Activated T-cell treated with anti-CD3 and anti-CD28 coated beads, Interleukin-2, amount 50 U/mL, for 48 hours (primary cell): ENCODE data around the gene IARS2.
"Not testable (repeated sequence)": the region's sequence is repeated elsewhere in the genome, so short reads cannot be mapped to it uniquely, and the experiment has no call there.

Source experiments
- DNase-seq, 2 experiments: peaks; one replicate each; pipeline ENCODE4 v3.0.0-alpha.2; 2020

Gene IARS2

DNA sequence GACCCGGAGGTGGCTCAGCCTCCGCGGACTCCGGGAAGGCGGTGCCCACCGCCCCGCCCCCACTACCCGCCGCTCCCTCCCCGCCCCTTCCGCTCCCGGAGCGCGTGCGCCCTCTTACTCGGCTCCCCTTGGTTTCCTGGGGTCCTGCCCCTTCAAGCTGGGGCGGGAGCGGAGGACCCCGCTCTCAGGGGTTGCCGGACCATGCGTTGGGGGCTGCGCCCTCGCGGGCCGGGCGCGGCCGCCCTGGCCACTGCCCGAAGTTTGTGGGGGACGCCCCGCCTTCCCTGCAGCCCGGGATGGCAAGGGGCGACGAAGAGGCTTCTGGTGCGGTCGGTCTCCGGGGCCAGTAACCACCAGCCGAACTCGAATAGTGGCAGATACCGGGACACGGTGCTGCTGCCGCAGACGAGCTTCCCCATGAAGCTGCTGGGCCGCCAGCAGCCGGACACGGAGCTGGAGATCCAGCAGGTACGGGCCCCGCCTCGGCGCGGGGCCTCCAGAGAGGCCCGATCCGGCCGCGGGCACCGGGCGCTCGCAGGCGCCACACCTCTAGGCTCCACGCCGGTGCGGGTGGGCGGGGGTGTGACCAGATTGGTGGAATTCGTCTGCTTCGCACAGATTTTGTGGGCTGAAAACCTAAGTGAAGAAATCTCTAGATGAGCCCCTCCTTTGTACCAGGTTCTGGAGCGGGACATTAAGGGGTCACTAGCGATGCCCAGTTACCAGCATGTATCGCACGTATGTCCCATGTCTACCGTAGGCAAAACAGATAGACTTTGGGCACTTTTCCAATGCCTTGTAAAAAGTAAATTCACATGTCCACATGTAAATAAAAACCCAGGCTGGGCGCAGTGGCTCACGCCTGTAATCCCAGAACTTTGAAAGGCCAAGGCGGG lies at the start of gene IARS2:
TSS of gene IARS2 (plus strand) at position 117 of the 896 bp plus-strand sequence. CDS start at position 202, 85 bp downstream.
- DNase-seq = peak; percentile 92 to 94

GRCh38 chr1:220044678-220045355 lies 49.1 kb upstream of the IARS2 start:
- no peak for DNase-seq

- no peak for DNase-seq
Measured at GRCh38 chr1:220045356-220046051, 48.4 kb upstream of the IARS2 start.

DNA sequence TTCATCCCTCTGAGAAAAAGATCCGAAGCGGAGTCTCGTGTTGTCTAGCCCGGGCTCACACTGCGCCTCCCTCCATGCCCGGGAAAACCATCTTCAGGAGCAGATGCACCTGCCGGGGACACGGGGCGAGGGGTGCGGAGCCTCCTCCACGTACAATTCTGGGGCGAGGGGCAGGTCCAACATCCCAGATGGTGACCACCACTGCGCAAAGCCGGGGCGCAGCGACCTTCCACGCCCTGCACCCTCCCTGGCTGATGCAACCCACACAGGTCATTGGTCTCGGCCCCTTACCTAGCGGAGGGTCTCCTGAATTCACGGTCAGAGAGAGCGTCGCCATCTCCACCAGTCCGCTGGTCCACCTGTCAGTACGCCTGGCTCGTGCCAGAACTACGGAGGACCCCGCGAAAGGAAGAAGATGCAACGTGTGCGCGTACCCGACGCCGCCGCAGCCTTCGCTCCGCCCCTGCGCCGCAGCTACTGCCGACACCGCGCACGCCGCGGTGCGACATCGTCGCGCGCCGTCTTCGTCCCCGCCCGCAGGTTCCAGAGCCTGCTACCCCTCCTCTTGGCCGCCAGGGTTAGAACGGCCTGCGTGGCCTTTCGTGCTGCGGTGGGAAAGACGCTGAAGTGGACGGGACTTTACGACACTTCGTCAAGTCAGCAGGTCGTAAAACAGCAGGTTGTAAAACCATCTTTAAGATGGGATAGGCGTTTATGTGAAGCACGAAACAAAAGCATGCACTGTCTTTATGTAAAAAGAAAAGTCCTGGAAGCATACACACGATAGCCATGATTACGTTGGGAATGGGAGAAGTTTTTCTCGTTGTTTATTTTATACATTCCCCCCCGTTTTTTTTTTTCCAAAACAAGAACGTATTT lies 47.6 kb upstream of the IARS2 start, which contains the start of gene EPRS1:
TSS of gene EPRS1 (minus strand) at position 454 of the 879 bp plus-strand sequence. CDS start at position 337, 117 bp downstream.
- DNase-seq = peak; percentile 91 to 95

- DNase-seq = no peak
Measured at GRCh38 chr1:220056374-220056773, 37.6 kb upstream of the IARS2 start.

DNA sequence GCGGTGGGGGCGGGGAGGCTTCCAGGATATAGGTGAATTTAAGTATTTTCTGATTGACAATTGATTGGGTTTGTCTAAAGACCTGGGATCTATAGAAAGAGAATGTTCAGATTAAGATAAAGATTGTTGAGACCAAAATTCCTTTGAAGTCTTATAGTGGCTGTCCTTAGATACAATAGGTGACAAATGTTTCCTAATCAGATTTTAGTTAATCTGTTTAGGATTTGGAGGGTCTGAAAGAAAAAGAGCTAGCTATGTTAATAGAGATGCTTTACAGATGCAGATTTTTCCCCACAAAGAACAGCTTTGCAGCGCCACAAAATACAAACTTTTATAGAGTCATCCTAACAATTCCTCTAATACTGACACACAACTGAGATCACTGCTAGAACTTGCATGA lies 33.1 kb upstream of the IARS2 start:
- no peak for DNase-seq

DNA sequence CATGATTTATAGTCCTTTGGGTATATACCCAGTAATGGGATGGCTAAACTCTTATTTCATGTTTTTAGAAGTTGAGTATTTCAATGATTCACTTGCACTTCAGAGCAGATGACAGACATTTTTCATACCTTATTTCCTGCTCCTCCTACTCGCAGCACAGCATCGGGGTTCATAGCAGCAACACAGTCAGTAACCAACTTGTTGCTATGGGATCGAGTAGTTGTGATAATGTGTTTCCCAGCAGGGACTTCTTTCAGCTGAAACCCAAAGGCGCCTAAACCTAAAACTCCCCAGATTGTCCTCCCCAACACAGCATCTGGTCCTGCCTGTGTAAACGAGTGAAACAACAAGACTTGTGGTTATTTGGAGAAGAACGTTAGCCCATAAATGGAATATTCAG lies 31.3 kb upstream of the IARS2 start:
- no peak for DNase-seq

GRCh38 chr1:220067269-220068204 lies 26.4 kb upstream of the IARS2 start:
- DNase-seq = no peak

- DNase-seq = no peak
Measured at GRCh38 chr1:220076861-220077762, 16.8 kb upstream of the IARS2 start.

DNA sequence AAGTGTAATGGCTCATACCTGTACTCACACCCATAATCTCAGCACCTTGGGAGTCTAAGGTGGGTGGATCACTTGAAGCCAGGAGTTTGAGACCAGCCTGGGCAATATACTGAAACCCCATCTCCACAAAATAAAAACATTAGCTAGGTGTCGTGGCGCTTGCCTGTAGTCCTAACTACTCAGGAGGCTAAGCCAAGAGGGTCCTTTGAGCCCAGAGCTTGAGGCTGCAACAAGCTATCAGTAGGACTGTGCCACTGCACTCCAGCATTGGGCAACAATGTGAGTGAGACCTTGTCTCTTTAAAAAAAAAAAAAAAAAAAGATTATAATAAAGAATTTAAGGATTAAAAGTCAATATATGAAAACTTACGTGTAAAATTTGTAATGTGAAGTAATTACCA lies 16.0 kb upstream of the IARS2 start:
- DNase-seq = no peak

- no peak for DNase-seq
Measured at GRCh38 chr1:220084460-220084859, 9.5 kb upstream of the IARS2 start.

GRCh38 chr1:220086261-220086686 lies 7.7 kb upstream of the IARS2 start:
- not testable (repeated sequence) for DNase-seq

GRCh38 chr1:220089650-220090556 lies 4.0 kb upstream of the IARS2 start, which contains the start of gene BPNT1:
Gene BPNT1, minus strand, starts transcription at chr1:220089788. Its CDS starts 9,942 bp downstream, at chr1:220079846.
- DNase-seq = peak; percentile 98 to 99

DNA sequence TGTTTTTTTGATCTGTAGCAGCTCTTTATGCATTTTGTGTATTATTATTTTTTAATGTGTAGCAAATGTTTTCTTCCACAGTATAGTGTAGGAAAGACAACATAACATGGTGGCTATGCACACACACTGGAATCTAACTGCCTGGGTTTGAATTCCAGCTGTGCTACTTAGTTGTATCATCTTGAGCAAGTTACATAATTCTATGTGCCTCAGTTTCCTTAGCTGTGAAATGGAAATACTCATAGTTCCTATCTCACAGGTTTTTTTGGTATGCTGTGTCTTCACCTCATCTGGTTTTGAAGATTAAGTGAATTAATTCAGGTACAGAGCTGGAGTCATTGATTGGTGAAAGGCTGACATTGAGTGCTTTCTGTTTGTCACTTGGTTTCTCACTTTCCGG lies 1.2 kb upstream of the IARS2 start:
- DNase-seq = no peak

- no peak for DNase-seq
Measured at GRCh38 chr1:220093361-220094015, 444 bp upstream of the IARS2 start.

DNA sequence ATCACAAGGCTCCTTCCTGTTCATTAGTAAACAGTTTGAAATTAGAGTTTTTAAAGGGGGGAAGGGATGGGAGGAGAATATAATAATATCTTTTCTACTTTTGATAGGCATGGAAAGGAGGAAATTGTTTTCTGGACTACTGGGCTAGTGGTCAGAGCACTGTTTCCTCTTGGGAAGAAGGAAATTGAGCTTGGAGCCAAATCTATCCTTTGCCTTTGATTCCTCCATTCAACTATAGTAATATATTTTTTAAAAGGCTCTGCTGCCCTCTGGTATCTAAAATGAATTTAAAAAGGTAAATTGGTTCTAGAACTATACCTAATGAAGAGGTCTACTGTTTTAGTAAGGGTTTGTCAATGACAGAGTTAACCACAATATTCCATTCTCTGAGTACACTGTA lies 5.9 kb downstream of the IARS2 start:
- no peak for DNase-seq

- not testable (repeated sequence) for DNase-seq
Measured at GRCh38 chr1:220110473-220110872, 16.5 kb downstream of the IARS2 start.

DNA sequence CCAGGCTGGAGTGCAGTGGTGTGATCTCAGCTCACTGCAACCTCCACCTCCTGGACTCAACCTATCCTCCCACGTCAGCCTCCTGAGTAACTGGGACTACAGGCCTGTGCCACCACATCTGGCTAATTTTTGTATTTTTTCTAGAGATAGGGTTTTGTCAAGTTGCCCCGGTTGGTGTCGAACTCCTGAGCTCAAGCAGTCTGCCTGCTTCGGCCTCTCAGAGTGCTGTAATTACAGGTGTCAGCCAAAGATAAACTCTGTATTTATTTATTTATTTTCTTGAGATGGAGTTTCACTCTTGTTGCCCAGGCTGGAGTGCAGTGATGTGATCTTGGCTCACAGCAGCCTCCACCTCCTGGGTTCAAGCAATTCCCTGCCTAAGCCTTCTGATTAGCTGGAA lies 18.7 kb downstream of the IARS2 start:
- DNase-seq = not testable (repeated sequence)
